Bronchus fibroblast of lung (primary cell): ENCODE measurements around the gene TRIB2. TPM values are rescaled to one million over a fixed set of nuclear protein-coding genes. Genes with fewer than 3 reads are reported as not detected.

Experiments
- total RNA-seq: library from RNA; depleted of rRNA; stranded (reverse); fragments of >200 nt; gene quantifications from 2 replicates; pipeline ENCODE4 v1.2.3, GENCODE V29; 2015

TRIB2 gene
- 18.9 and 20.0 TPM in 2 replicates for total RNA-seq

DNA sequence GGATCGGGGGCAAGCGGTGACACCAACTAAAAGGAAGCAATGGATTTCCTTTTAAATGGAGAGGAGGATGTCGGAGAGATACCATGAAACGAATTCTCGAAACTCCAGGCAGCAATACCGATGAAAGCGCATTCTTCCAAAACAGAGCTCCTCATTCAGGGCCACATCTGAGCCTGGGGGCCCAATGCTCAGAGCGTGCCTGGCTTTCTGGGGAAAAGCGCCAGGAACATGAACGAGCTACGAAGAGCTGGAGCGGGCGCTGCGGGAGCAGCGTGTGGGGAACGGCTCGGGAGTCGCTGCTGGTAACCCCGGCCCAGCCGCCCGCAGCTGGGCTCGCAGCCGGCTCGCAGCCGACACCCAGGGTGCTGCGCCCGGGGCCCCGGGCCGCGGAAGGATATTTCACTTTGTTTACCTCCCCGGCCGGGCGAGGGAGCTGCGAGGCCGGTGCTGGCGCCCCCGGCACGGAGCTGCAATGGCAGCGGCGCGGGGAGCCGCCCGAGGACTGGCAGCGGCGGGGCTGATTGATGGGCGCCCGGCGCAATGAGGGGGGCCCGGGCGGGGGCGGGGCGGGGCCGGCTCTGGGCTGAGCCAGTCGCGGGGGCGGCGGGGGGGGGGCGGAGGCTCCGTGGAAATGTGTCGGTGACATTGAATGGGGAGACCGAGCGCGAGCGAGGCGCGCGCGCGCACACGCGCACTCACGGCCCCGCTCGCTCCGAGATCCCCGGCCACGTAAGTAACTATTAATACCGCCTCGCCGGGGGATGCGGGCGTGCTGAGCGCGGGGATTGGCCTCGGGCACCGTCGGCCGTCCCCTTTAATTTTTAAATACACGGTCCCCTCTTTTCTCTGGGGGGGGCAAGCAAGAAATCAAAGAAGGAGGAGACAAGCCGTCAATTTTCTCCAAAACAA, at the start of gene TRIB2:
TRIB2 (plus strand) TSS at position 655 of the 909 bp plus-strand sequence. CDS start 1,372 bp downstream, outside the sequence.

